Measurements from ENCODE around the gene SSU72. TPM values are rescaled to one million over a fixed set of nuclear protein-coding genes. Genes with fewer than 3 reads are reported as not detected.
A peak's percentile ranks its signal among the peaks of the same experiment; 100 is the strongest.

Gene SSU72
- total RNA-seq, 1 donor from 2014 or later, result 134 TPM

DNA sequence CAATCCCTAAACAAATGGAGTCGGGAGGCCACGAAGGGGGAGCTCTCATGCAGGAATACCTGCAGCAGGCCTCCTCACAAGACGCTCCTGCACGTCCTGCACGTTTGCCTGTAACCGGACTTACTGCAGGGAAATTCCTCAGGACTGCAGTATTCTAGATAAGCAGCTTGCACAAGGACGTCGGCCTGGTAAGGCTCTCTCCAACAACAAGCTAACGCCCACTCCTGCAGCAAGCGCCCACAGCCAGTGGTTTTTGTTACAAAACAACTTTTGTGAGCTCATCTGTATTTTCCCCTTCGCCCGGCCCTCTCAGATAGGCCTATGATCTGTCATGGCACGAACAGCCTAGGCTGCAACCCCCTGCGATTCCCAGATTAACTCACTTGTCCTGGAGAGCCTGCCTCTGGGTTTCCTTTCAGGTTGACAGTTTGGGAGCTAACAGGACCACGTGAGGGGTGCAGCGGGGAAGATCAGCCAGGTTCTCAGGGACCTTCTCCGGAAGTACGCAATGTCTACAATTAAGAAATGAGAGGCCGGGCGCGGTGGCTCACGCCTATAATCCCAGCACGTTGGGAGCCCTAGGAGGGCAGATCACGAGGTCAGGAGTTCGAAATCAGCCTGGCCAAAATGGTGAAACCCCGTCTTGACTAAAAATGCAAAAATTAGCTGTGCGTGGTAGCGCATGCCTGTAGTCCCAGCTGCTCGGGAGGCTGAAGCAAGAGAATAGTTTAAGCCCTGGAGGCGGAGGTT, 39.7 kb upstream of the SSU72 start:
- peaks cover 29% of the 10 kb centered on the region for H3K4me1 Mint-ChIP-seq
- TF ChIP-seq, protein P1, sequence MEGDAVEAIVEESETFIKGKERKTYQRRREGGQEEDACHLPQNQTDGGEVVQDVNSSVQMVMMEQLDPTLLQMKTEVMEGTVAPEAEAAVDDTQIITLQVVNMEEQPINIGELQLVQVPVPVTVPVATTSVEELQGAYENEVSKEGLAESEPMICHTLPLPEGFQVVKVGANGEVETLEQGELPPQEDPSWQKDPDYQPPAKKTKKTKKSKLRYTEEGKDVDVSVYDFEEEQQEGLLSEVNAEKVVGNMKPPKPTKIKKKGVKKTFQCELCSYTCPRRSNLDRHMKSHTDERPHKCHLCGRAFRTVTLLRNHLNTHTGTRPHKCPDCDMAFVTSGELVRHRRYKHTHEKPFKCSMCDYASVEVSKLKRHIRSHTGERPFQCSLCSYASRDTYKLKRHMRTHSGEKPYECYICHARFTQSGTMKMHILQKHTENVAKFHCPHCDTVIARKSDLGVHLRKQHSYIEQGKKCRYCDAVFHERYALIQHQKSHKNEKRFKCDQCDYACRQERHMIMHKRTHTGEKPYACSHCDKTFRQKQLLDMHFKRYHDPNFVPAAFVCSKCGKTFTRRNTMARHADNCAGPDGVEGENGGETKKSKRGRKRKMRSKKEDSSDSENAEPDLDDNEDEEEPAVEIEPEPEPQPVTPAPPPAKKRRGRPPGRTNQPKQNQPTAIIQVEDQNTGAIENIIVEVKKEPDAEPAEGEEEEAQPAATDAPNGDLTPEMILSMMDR (conservative IDR thresholded peaks at IDR 0.05), result no peak
- H3K9me3 Mint-ChIP-seq, result no peaks in the 10 kb centered on the region
- H3K27ac Mint-ChIP-seq (ENCODE audit: unreplicated experiment), result peak overlapping the region; percentile 96
- no peaks in the 10 kb centered on the region for H3K36me3 Mint-ChIP-seq (ENCODE audit: low read depth)
- DNase-seq (ENCODE audit: low read depth, low spot score), result no peak
- no peaks in the 10 kb centered on the region for H3K27me3 Mint-ChIP-seq (ENCODE audit: low read depth)
- peak overlapping the region; percentile 98 for H3K4me3 Mint-ChIP-seq

GRCh38 chr1:1613509-1614082, 38.9 kb upstream of the SSU72 start:
- Mint-ChIP-seq H3K27me3 (ENCODE audit: low read depth) (no peaks in the 10 kb centered on the region), H3K27ac (ENCODE audit: unreplicated experiment) (no peak overlapping the region), H3K4me3 (peak overlapping the region; percentile 98), H3K9me3 (no peaks in the 10 kb centered on the region), H3K36me3 (ENCODE audit: low read depth) (no peaks in the 10 kb centered on the region), H3K4me1 (peaks cover 29% of the 10 kb centered on the region)
- no peak for DNase-seq (ENCODE audit: low read depth, low spot score)
- TF ChIP-seq, protein P1 (conservative IDR thresholded peaks at IDR 0.05), result no peak

DNA sequence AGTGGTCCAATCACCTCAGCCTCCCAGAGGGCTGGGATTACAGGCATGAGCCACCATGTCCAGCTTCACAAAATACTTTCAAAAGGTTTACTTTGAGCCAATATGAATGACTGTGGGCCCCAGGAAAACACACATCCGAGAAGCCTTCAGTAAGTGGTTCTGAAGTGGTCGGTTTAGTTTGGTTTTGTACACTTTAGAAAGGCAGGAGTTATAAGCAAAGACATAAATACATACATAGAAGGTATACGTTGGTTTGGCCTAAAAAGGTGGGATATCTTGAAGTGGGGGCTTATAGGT, 37.4 kb upstream of the SSU72 start:
- Mint-ChIP-seq H3K4me3 (peak overlapping the region; percentile 70), H3K27ac (ENCODE audit: unreplicated experiment) (no peak overlapping the region)

DNA sequence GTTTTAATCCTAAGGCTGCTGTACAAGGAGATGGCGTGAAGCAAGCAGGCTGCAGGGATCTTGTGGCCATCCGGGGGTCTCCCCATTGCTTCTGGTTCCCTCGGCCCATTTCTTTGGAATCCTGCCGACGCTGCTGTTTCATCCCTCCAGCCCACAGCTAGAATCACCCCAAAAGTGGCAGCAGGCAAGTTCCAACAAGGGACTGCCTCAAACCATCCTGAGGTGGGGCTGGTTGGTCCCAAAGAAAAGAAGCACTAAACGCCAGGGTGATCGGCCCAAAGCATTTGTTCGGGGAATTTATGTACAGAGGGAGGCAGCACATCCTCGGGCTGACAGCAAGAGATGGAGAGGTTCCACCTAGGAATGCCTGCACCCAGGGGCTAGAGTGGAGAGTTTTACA, 36.1 kb upstream of the SSU72 start:
- Mint-ChIP-seq H3K27ac (ENCODE audit: unreplicated experiment) (no peak overlapping the region), H3K36me3 (ENCODE audit: low read depth) (no peaks in the 10 kb centered on the region), H3K4me1 (peaks cover 22% of the 10 kb centered on the region)

More for the DNA sequence above, 37.4 kb upstream of the SSU72 start:
- no peak for DNase-seq (ENCODE audit: low read depth, low spot score)
- H3K4me1 Mint-ChIP-seq, result peaks cover 23% of the 10 kb centered on the region
- H3K27me3 Mint-ChIP-seq (ENCODE audit: low read depth), result no peaks in the 10 kb centered on the region
- no peaks in the 10 kb centered on the region for H3K9me3 Mint-ChIP-seq
- H3K36me3 Mint-ChIP-seq (ENCODE audit: low read depth), result no peaks in the 10 kb centered on the region
- TF ChIP-seq, protein P1 (conservative IDR thresholded peaks at IDR 0.05), result no peak

GRCh38 chr1:1609822-1610485, 35.3 kb upstream of the SSU72 start:
- H3K4me3 Mint-ChIP-seq, result no peak overlapping the region
- no peak overlapping the region for H3K27ac Mint-ChIP-seq (ENCODE audit: unreplicated experiment)
- no peaks in the 10 kb centered on the region for H3K9me3 Mint-ChIP-seq
- H3K27me3 Mint-ChIP-seq (ENCODE audit: low read depth), result no peaks in the 10 kb centered on the region
- DNase-seq (ENCODE audit: low read depth, low spot score), result no peak
- TF ChIP-seq, protein P1 (conservative IDR thresholded peaks at IDR 0.05), result no peak
- H3K4me1 Mint-ChIP-seq, result peaks cover 21% of the 10 kb centered on the region
- H3K36me3 Mint-ChIP-seq (ENCODE audit: low read depth), result no peaks in the 10 kb centered on the region

More for the DNA sequence above, 36.1 kb upstream of the SSU72 start:
- Mint-ChIP-seq H3K4me3 (peak overlapping the region; percentile 79), H3K9me3 (no peaks in the 10 kb centered on the region), H3K27me3 (ENCODE audit: low read depth) (no peaks in the 10 kb centered on the region)
- TF ChIP-seq, protein P1 (conservative IDR thresholded peaks at IDR 0.05), result no peak
- DNase-seq (ENCODE audit: low read depth, low spot score), result no peak
